ENCODE measurements around the gene RAB4A. TPM values are rescaled to one million over a fixed set of nuclear protein-coding genes. Genes with fewer than 3 reads are reported as not detected.

RAB4A gene
- total RNA-seq, 4 donors from 2014 or later, result 31.5 to 49.2 (median 39.9) TPM

- H3K9me3 ChIP-seq, result no peaks in the 10 kb centered on the region
- no peak overlapping the region for H3K27ac ChIP-seq
- DNase-seq, result no peak
- no peaks in the 10 kb centered on the region for H3K4me1 ChIP-seq
- intact Hi-C loops (cut with DNase I; ENCODE audit: low total_unique reads), result no loop called here
- H3K27me3 ChIP-seq, result no peaks in the 10 kb centered on the region
- H3K4me3 ChIP-seq, result no peak overlapping the region
- no peaks in the 10 kb centered on the region for H3K36me3 ChIP-seq
- TF ChIP-seq CTCF (IDR thresholded peaks at IDR 0.05) (no peak), POLR2A (IDR thresholded peaks at IDR 0.05) (no peak)
Observed at GRCh38 chr1:229282295-229282823, 11.4 kb downstream of the RAB4A start.

- TF ChIP-seq POLR2A (IDR thresholded peaks at IDR 0.05), result no peak
- no peak for TF ChIP-seq CTCF (IDR thresholded peaks at IDR 0.05)
- Histone ChIP-seq H3K27me3 (no peaks in the 10 kb centered on the region), H3K27ac (no peak overlapping the region), H3K9me3 (no peaks in the 10 kb centered on the region), H3K36me3 (no peaks in the 10 kb centered on the region), H3K4me1 (no peaks in the 10 kb centered on the region), H3K4me3 (no peak overlapping the region)
- intact Hi-C loops (cut with DNase I; ENCODE audit: low total_unique reads), result no loop called here
- no peak for DNase-seq
Observed at GRCh38 chr1:229283183-229283611, 12.3 kb downstream of the RAB4A start.

- Histone ChIP-seq H3K27ac (no peak overlapping the region), H3K9me3 (no peaks in the 10 kb centered on the region), H3K4me3 (no peak overlapping the region), H3K4me1 (no peaks in the 10 kb centered on the region), H3K36me3 (no peaks in the 10 kb centered on the region), H3K27me3 (no peaks in the 10 kb centered on the region)
- intact Hi-C loops (cut with DNase I; ENCODE audit: low total_unique reads), result no loop called here
- TF ChIP-seq CTCF (IDR thresholded peaks at IDR 0.05) (no peak), POLR2A (IDR thresholded peaks at IDR 0.05) (no peak)
- no peak for DNase-seq
Observed at GRCh38 chr1:229284887-229285286, 14.0 kb downstream of the RAB4A start.

GRCh38 chr1:229285440-229285839 lies 14.5 kb downstream of the RAB4A start:
- Histone ChIP-seq H3K36me3 (no peaks in the 10 kb centered on the region), H3K27me3 (no peaks in the 10 kb centered on the region), H3K27ac (no peak overlapping the region), H3K9me3 (no peaks in the 10 kb centered on the region), H3K4me3 (no peak overlapping the region), H3K4me1 (no peaks in the 10 kb centered on the region)
- TF ChIP-seq CTCF (IDR thresholded peaks at IDR 0.05), result no peak
- TF ChIP-seq POLR2A (IDR thresholded peaks at IDR 0.05), result no peak
- intact Hi-C loops (cut with DNase I; ENCODE audit: low total_unique reads), result no loop called here
- DNase-seq, result no peak

GRCh38 chr1:229286099-229286766 lies 15.3 kb downstream of the RAB4A start:
- H3K27me3 ChIP-seq, result no peaks in the 10 kb centered on the region
- intact Hi-C loops (cut with DNase I; ENCODE audit: low total_unique reads), result no loop called here
- TF ChIP-seq CTCF (IDR thresholded peaks at IDR 0.05) (no peak), POLR2A (IDR thresholded peaks at IDR 0.05) (no peak)
- no peaks in the 10 kb centered on the region for H3K9me3 ChIP-seq
- no peak for DNase-seq
- no peaks in the 10 kb centered on the region for H3K36me3 ChIP-seq
- no peak overlapping the region for H3K27ac ChIP-seq
- H3K4me1 ChIP-seq, result no peaks in the 10 kb centered on the region
- H3K4me3 ChIP-seq, result no peak overlapping the region

All from uterus (tissue), 4 donors.